Suprapubic skin (tissue), 4 donors: ENCODE results near the gene KRT85. TPM values are rescaled to one million over a fixed set of nuclear protein-coding genes. Genes with fewer than 3 reads are reported as not detected.

Source experiments
- DNase-seq, 2 donors: peaks; one replicate each; pipeline ENCODE4 v3.0.0-alpha.2; 2019; ENCODE audit warnings: low spot score in 2 of 2
- H3K27ac ChIP-seq: fragments of 200-600 bp; sonication (generic); one replicate; pipeline ENCODE4 v1.5.1; 2019
- H3K27me3 ChIP-seq: fragments of 200-600 bp; sonication (generic); one replicate; pipeline ENCODE4 v1.5.1; 2019
- H3K36me3 ChIP-seq: fragments of 200-600 bp; sonication (generic); one replicate; pipeline ENCODE4 v1.5.1; 2019
- H3K4me1 ChIP-seq: fragments of 200-600 bp; sonication (generic); one replicate; pipeline ENCODE4 v1.5.1; 2019
- H3K4me3 ChIP-seq: fragments of 200-600 bp; sonication (generic); one replicate; pipeline ENCODE4 v1.5.1; 2019; ENCODE audit warnings: mild to moderate bottlenecking
- H3K9me3 ChIP-seq: fragments of 200-600 bp; sonication (generic); one replicate; pipeline ENCODE4 v1.5.1; 2019
- CTCF ChIP-seq, 2 donors: fragments of 200-600 bp in 1 of 2; fragments of 450-650 bp in 1 of 2; sonication (generic) in 1 of 2; IDR thresholded peaks; one replicate each; pipeline ENCODE4 v1.5.1; 2016 to 2019; ENCODE audit warnings: antibody characterized with exemption in 2 of 2, mild to moderate bottlenecking in 1 of 2, moderate library complexity in 1 of 2
- EP300 ChIP-seq: sonication (generic); formaldehyde crosslinking; IDR thresholded peaks from one replicate; pipeline ENCODE4 v1.6.1; 2017; ENCODE audit warnings: antibody characterized with exemption
- POLR2A ChIP-seq, 2 donors: fragments of 450-650 bp; IDR thresholded peaks; one replicate each; pipeline ENCODE4 v1.6.1; 2017; ENCODE audit warnings: antibody characterized with exemption in 2 of 2, mild to moderate bottlenecking in 2 of 2, moderate library complexity in 2 of 2
- POLR2AphosphoS5 ChIP-seq, 3 donors: sonication (generic); formaldehyde crosslinking; IDR thresholded peaks; one replicate each; pipeline ENCODE4 v1.6.1; 2017; ENCODE audit warnings: antibody characterized with exemption in 3 of 3
- WGBS: methylation state at CpG from one replicate; pipeline ENCODE4 v1.1.5; 2018; 5-methylcytosine and 5-hydroxymethylcytosine counted together
- total RNA-seq, 4 donors: library from RNA; depleted of rRNA; stranded (reverse); fragments of >200 nt; gene quantifications; one replicate each; pipeline ENCODE4 v1.1.0, GENCODE V29; 2016

Gene KRT85
- total RNA-seq, 4 donors from 2014 or later = 4.2 to 766 (median 96.1) TPM

DNA sequence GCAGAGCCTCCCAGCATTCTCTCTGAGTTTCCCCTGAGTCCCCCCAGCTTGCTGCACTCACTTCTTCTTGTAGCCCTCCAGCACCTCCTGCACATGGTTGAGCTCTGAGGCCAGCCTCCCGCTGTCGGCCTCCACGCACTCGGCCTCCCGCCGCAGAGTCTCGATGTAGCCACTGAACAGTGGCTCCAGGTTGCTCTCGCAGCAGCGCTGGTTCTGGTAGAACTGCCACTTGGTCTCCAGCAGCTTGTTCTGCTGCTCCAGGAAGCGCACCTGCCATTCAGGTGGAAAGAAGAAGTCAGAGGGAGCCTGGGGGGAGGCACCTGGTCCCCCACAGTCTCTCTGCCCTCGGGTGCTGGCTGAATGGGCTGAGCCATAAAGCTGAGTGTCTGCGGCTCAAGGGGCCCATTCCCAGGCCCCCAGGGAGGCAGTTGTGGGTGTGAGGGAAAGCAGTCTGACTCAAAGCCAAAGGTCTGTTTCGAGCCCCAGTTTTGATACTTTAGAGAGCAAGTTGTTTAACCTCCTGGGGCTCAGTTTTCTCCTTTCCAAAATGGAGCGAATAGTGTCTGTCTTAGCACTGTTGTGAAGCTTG, 2.3 kb downstream of the KRT85 start:
- Histone ChIP-seq H3K27me3 (no peaks in the 10 kb centered on the region), H3K4me1 (peaks cover 8% of the 10 kb centered on the region), H3K27ac (no peak overlapping the region), H3K4me3 (no peak overlapping the region), H3K36me3 (no peaks in the 10 kb centered on the region), H3K9me3 (no peaks in the 10 kb centered on the region)
- 39% methylated on average over 4 of the region's 14 CpGs for WGBS
- TF ChIP-seq POLR2A (IDR thresholded peaks at IDR 0.05) = no peak
- no peak for TF ChIP-seq CTCF (IDR thresholded peaks at IDR 0.05)
- no peak for TF ChIP-seq POLR2AphosphoS5 (IDR thresholded peaks at IDR 0.05)
- no peak for DNase-seq

- DNase-seq = no peak
- WGBS = 81% methylated on average over 7 of the region's 7 CpGs
- no peak for TF ChIP-seq POLR2AphosphoS5 (IDR thresholded peaks at IDR 0.05)
- no peak for TF ChIP-seq CTCF (IDR thresholded peaks at IDR 0.05)
- no peak for TF ChIP-seq EP300
- TF ChIP-seq POLR2A (IDR thresholded peaks at IDR 0.05) = no peak
Measured at GRCh38 chr12:52364061-52364460, 3.2 kb downstream of the KRT85 start.

GRCh38 chr12:52363111-52363679, 4.1 kb downstream of the KRT85 start:
- H3K4me1 ChIP-seq = peaks cover 8% of the 10 kb centered on the region
- DNase-seq = no peak
- TF ChIP-seq EP300 = no peak
- TF ChIP-seq CTCF (IDR thresholded peaks at IDR 0.05) = no peak
- no peak for TF ChIP-seq POLR2AphosphoS5 (IDR thresholded peaks at IDR 0.05)
- TF ChIP-seq POLR2A (IDR thresholded peaks at IDR 0.05) = no peak
- H3K27ac ChIP-seq = no peak overlapping the region
- no peak overlapping the region for H3K4me3 ChIP-seq
- 91% methylated on average over 12 of the region's 12 CpGs for WGBS
- H3K9me3 ChIP-seq = no peaks in the 10 kb centered on the region
- H3K36me3 ChIP-seq = no peaks in the 10 kb centered on the region
- no peaks in the 10 kb centered on the region for H3K27me3 ChIP-seq

More at GRCh38 chr12:52364061-52364460, 3.2 kb downstream of the KRT85 start:
- Histone ChIP-seq H3K4me3 (no peak overlapping the region), H3K27ac (no peak overlapping the region), H3K36me3 (no peaks in the 10 kb centered on the region), H3K27me3 (no peaks in the 10 kb centered on the region), H3K9me3 (no peaks in the 10 kb centered on the region), H3K4me1 (peaks cover 8% of the 10 kb centered on the region)

DNA sequence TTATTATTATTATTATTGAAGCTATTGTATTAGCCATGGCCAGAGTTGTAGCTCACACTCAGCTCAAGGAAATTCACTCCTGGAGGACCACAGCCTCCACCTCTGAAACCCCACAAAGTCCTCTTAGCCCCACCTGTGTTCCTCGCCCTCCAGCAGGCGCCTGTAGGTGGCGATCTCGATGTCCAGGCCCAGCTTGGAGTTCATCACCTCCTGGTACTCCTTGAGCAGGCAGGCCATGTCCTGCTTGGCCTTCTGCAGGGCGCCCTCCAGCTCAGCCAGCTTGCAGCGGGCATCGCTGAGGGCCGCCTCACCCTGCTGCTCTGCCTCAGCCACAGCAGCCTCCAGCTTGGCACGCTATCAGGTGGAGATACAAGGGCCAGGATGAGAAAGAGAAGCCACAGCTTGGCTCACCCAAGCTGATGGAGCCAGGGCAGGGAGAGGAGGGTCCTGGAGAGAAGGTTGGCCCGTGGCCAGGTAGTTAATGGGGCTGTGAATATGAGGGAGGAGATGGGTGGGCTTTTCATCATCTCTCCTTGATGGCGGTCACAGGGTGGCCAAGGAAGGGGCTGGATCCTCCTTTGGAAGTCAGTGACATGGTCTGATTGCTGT, 5.1 kb downstream of the KRT85 start:
- H3K4me3 ChIP-seq = no peak overlapping the region
- TF ChIP-seq POLR2A (IDR thresholded peaks at IDR 0.05) (no peak), POLR2AphosphoS5 (IDR thresholded peaks at IDR 0.05) (no peak), EP300 (no peak), CTCF (IDR thresholded peaks at IDR 0.05) (no peak)
- 82% methylated on average over 10 of the region's 11 CpGs for WGBS
- DNase-seq = no peak
- H3K36me3 ChIP-seq = no peaks in the 10 kb centered on the region
- H3K27ac ChIP-seq = no peak overlapping the region
- H3K4me1 ChIP-seq = peaks cover 8% of the 10 kb centered on the region
- H3K27me3 ChIP-seq = peaks cover 1% of the 10 kb centered on the region
- no peaks in the 10 kb centered on the region for H3K9me3 ChIP-seq

- no peaks in the 10 kb centered on the region for H3K9me3 ChIP-seq
- peaks cover 8% of the 10 kb centered on the region for H3K4me1 ChIP-seq
- H3K27ac ChIP-seq = no peak overlapping the region
- 94% methylated on average over 1 of the region's 1 CpG for WGBS
- H3K4me3 ChIP-seq = no peak overlapping the region
- TF ChIP-seq EP300 (no peak), POLR2AphosphoS5 (IDR thresholded peaks at IDR 0.05) (no peak), POLR2A (IDR thresholded peaks at IDR 0.05) (no peak), CTCF (IDR thresholded peaks at IDR 0.05) (no peak)
- H3K36me3 ChIP-seq = no peaks in the 10 kb centered on the region
- peak in 1 of 2 donors; percentile 25 for DNase-seq
- H3K27me3 ChIP-seq = peaks cover 4% of the 10 kb centered on the region
Measured at GRCh38 chr12:52361553-52361952, 5.7 kb downstream of the KRT85 start.
